ENCODE results near the gene IGFALS.

DNA sequence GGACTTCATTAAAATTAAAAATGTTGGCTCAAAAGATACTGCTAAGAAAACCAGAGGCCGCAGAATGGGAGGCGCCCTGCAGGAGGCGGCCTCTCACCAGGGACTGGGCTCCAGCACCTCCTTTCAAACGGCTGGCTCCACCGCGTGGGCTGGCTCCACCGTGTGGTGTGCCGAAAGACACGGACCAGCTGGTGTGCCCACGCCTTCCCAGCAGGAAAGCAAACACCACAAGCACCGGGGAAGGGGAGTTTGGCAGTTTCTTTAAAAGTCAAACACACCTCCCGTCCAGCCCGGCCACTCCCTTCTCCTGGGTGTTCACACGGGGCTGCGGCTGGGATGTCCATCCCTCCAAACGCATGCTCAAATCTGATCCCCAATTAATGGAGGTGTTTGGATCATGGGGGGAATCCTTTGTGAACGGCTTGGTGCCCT, 19.2 kb upstream of the IGFALS start:
- TF ChIP-seq, protein P1, sequence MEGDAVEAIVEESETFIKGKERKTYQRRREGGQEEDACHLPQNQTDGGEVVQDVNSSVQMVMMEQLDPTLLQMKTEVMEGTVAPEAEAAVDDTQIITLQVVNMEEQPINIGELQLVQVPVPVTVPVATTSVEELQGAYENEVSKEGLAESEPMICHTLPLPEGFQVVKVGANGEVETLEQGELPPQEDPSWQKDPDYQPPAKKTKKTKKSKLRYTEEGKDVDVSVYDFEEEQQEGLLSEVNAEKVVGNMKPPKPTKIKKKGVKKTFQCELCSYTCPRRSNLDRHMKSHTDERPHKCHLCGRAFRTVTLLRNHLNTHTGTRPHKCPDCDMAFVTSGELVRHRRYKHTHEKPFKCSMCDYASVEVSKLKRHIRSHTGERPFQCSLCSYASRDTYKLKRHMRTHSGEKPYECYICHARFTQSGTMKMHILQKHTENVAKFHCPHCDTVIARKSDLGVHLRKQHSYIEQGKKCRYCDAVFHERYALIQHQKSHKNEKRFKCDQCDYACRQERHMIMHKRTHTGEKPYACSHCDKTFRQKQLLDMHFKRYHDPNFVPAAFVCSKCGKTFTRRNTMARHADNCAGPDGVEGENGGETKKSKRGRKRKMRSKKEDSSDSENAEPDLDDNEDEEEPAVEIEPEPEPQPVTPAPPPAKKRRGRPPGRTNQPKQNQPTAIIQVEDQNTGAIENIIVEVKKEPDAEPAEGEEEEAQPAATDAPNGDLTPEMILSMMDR (IDR thresholded peaks at IDR 0.05; ENCODE audit: borderline replicate concordance, extremely low read depth, low read length, poor library complexity, severe bottlenecking): peak; percentile 36
- TF ChIP-seq EZH2 (IDR thresholded peaks at IDR 0.05; ENCODE audit: borderline replicate concordance, low read depth, low read length, severe bottlenecking): no peak
